Right atrium auricular region (tissue), 2 donors: Measurements from ENCODE around the gene PPCDC. TPM values are rescaled to one million over a fixed set of nuclear protein-coding genes. Genes with fewer than 3 reads are reported as not detected.

Source experiments
- DNase-seq: peaks from one replicate; pipeline ENCODE4 v3.0.0-alpha.2; 2019; ENCODE audit warnings: low spot score
- H3K27ac ChIP-seq, 2 donors: fragments of 200-600 bp; sonication (generic); 1 replicate in 1 of 2; 2 replicates in 1 of 2; pipeline ENCODE4 v1.5.1; 2016 to 2019
- H3K27me3 ChIP-seq, 2 donors: fragments of 200-600 bp; sonication (generic); one replicate each; pipeline versions ENCODE4 v1.5.1 to v1.6.0; 2017 to 2019
- H3K36me3 ChIP-seq: fragments of 200-600 bp; sonication (generic); one replicate; pipeline ENCODE4 v1.5.1; 2016
- H3K4me1 ChIP-seq, 2 donors: fragments of 200-600 bp; sonication (generic); one replicate each; pipeline versions ENCODE4 v1.5.1 to v1.6.0; 2017 to 2019
- H3K4me3 ChIP-seq, 2 donors: fragments of 200-600 bp; sonication (generic); 1 replicate in 1 of 2; 2 replicates in 1 of 2; pipeline ENCODE4 v1.5.1; 2017 to 2019; ENCODE audit warnings: mild to moderate bottlenecking in 1 of 2, moderate library complexity in 1 of 2
- H3K9me3 ChIP-seq, 2 donors: fragments of 200-600 bp; sonication (generic); one replicate each; pipeline ENCODE4 v1.5.1; 2019
- total RNA-seq, 2 donors: library from RNA; depleted of rRNA; stranded (reverse); fragments of >200 nt; gene quantifications; one replicate each; pipeline ENCODE4 v1.1.0, GENCODE V29; 2016
- TF ChIP-seq, protein P1 (sequence below), 2 donors: fragments of 200-600 bp; sonication (generic); IDR thresholded peaks; one replicate each; pipeline ENCODE4 v1.5.1; 2019; ENCODE audit warnings: antibody characterized with exemption in 2 of 2

The PPCDC gene
- total RNA-seq, 2 donors from 2014 or later, result 10.6 to 11.5 TPM

DNA sequence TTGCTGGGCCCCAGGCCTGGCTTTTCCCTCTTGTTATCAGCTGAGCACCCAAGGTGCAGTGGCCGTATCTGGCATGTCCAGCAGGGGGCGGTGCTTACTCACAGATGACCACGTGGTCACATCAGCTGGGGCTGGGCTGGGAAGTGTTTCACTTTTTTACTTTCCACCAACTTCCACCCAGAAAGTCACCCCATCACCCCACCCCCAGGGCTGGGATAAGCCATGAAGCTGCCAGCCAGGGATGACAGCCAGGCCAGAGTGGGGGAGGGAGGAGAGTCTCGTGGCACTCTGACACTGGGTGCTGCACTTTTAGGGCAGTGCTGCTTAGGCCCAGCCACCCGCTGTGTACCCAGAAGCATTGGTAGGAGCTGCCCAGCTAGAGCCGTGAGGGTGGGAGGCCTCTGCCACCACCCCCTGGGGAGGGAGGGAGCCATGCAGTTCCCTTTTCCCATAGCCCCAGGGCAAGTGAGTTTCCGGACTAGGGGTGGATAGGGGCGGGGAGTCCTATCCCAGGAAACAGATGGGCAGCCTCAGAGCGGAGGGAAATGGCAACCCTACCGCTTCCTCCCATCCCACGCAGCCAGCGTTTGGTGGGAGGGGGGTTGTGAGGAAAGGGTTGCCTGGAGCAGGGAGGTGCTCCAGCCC, 6.1 kb downstream of the PPCDC start:
- no peaks in the 10 kb centered on the region for H3K27me3 ChIP-seq
- H3K36me3 ChIP-seq, result no peaks in the 10 kb centered on the region
- peaks cover 0 to 45% of the 10 kb centered on the region in 2 donors for H3K4me1 ChIP-seq
- H3K4me3 ChIP-seq, result peak overlapping the region in 1 of 2 donors; percentile 32
- DNase-seq, result peak; percentile 98
- TF ChIP-seq, protein P1, sequence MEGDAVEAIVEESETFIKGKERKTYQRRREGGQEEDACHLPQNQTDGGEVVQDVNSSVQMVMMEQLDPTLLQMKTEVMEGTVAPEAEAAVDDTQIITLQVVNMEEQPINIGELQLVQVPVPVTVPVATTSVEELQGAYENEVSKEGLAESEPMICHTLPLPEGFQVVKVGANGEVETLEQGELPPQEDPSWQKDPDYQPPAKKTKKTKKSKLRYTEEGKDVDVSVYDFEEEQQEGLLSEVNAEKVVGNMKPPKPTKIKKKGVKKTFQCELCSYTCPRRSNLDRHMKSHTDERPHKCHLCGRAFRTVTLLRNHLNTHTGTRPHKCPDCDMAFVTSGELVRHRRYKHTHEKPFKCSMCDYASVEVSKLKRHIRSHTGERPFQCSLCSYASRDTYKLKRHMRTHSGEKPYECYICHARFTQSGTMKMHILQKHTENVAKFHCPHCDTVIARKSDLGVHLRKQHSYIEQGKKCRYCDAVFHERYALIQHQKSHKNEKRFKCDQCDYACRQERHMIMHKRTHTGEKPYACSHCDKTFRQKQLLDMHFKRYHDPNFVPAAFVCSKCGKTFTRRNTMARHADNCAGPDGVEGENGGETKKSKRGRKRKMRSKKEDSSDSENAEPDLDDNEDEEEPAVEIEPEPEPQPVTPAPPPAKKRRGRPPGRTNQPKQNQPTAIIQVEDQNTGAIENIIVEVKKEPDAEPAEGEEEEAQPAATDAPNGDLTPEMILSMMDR (IDR thresholded peaks at IDR 0.05), result peak; percentile 83 to 95
- H3K9me3 ChIP-seq, result no peaks in the 10 kb centered on the region
- H3K27ac ChIP-seq, result peak overlapping the region; percentile 75 to 79

DNA sequence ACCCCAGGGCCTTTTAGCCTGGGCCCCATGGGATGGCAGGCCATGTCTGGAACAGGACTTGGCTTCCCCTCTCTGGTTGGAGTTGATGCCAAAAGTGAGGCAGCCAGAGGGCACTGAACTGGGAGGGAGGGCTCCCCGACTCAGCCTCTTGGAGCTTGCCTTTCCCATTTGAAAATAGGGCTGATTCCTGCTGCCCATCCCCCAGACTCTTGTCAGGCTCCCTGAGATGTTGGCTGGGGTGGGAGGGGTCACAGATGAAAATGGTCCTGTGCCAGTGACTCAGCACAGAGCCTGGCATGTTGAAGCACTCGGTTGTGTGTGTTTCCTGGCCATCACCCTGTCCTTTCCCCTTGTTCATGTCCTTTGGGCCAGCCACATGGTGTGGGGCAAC, 6.6 kb downstream of the PPCDC start:
- peak; percentile 75 for DNase-seq
- Histone ChIP-seq H3K4me3 (peak overlapping the region in 1 of 2 donors; percentile 32), H3K27ac (peak overlapping the region; percentile 75 to 79), H3K36me3 (no peaks in the 10 kb centered on the region), H3K9me3 (no peaks in the 10 kb centered on the region), H3K4me1 (peaks cover 0 to 40% of the 10 kb centered on the region in 2 donors), H3K27me3 (no peaks in the 10 kb centered on the region)
- TF ChIP-seq, protein P1 (IDR thresholded peaks at IDR 0.05), result no peak

DNA sequence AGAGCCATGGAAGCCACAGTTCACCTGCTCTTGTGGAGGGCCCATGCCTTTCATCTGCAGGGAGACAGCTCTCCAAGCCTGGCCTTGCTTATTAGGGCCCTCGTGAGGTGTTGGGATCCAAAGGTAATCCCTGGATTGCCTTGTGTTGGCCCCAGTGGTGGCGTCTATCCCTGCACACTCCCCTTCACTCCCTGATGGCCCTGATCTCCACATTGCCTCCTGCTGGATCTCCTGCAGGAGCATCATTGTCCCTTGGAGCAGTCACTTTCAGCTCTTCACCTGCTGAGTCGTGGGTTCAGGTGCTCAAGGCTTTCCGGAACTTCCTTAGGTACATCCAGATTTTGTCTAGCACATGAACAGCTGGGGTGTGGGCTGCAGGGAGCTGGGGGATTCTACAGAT, 7.0 kb downstream of the PPCDC start:
- peaks cover 0 to 38% of the 10 kb centered on the region in 2 donors for H3K4me1 ChIP-seq
- TF ChIP-seq, protein P1 (IDR thresholded peaks at IDR 0.05), result no peak
- H3K27me3 ChIP-seq, result no peaks in the 10 kb centered on the region
- no peaks in the 10 kb centered on the region for H3K36me3 ChIP-seq
- peak overlapping the region; percentile 75 to 79 for H3K27ac ChIP-seq
- H3K9me3 ChIP-seq, result no peaks in the 10 kb centered on the region
- DNase-seq, result no peak
- no peak overlapping the region for H3K4me3 ChIP-seq

DNA sequence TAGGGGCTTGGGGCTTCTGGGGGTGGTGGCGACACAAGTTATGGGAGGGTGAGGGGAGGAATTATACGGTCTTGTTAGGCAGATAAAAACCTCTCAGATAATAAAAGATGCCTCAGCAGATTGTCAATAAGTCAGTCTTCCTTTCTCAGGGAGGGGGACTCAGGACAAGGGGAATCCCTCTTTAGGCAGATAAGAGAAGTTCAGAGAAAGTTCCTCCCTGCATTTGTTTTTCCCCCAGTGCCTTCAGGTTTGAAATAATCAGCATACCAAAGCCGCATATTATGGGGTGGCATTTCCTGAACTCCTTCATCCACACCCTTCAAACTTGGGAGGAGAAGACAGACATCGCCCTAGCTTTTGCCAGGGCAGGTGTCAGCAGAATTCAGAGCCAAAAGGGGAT, 8.5 kb downstream of the PPCDC start:
- Histone ChIP-seq H3K27me3 (no peaks in the 10 kb centered on the region), H3K9me3 (no peaks in the 10 kb centered on the region), H3K36me3 (no peaks in the 10 kb centered on the region), H3K27ac (peak overlapping the region in 1 of 2 donors; percentile 16), H3K4me1 (peaks cover 0 to 38% of the 10 kb centered on the region in 2 donors), H3K4me3 (no peak overlapping the region)
- DNase-seq, result no peak
- TF ChIP-seq, protein P1 (IDR thresholded peaks at IDR 0.05), result no peak

DNA sequence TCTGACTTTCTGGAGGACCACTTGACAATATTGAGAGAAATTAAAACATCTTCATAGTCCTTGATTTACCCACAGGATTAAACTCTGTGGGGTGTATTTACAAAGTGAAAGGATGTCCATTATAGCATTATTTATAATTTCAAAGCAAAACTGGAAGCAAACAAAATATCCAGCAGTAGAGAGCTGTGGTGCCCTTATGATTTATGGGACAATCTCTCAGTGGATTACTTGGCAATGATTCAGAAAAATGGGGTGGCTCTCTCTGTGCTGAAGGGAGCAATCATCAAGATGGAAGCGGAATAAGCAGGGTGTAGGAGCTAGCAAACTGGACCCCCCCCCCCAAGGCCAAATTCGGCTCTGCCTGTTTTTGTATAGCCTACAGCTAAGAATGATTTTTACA, 9.0 kb downstream of the PPCDC start:
- H3K9me3 ChIP-seq, result no peaks in the 10 kb centered on the region
- peaks cover 0 to 38% of the 10 kb centered on the region in 2 donors for H3K4me1 ChIP-seq
- no peaks in the 10 kb centered on the region for H3K27me3 ChIP-seq
- TF ChIP-seq, protein P1 (IDR thresholded peaks at IDR 0.05), result no peak
- H3K36me3 ChIP-seq, result no peaks in the 10 kb centered on the region
- no peak overlapping the region for H3K4me3 ChIP-seq
- H3K27ac ChIP-seq, result no peak overlapping the region
- DNase-seq, result no peak

DNA sequence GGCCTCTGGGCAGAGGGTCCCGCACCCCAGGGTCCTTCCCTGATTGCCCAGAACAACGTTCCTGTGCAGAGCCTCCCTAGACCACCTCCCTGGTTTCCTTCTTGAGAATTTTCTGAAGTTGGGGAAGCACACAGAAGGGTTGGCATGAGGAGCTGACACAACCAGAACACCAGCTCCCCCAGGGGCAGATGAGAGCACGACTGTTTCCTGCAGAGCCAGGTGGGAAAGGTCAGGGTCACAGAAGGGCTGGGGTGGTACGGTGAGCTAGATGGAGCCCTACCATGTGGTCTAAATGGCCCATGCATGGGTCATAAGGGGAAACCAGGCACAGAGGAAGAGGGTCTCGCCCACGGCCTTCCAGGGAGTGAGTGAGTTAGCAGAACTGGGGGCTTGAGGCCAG, 10.4 kb downstream of the PPCDC start:
- H3K4me1 ChIP-seq, result peaks cover 0 to 35% of the 10 kb centered on the region in 2 donors
- TF ChIP-seq, protein P1 (IDR thresholded peaks at IDR 0.05), result no peak
- H3K27ac ChIP-seq, result no peak overlapping the region
- DNase-seq, result no peak
- no peak overlapping the region for H3K4me3 ChIP-seq
- no peaks in the 10 kb centered on the region for H3K36me3 ChIP-seq
- H3K27me3 ChIP-seq, result no peaks in the 10 kb centered on the region
- no peaks in the 10 kb centered on the region for H3K9me3 ChIP-seq
